GM12891 (cell line): ENCODE data around the gene TBC1D30.

ENCODE experiments used
- POLR2A ChIP-seq: IDR thresholded peaks from 2 replicates; pipeline ENCODE4 v1.6.1; 2011; ENCODE audit warnings: low read depth, low read length, control low read depth
- POLR2AphosphoS5 ChIP-seq: IDR thresholded peaks from 2 replicates; pipeline ENCODE4 v1.6.1; 2011; ENCODE audit warnings: low read depth, low read length, control low read depth
- SPI1 ChIP-seq: IDR thresholded peaks from 2 replicates; pipeline ENCODE4 v1.6.1; 2011; ENCODE audit warnings: low read depth, low read length, control low read depth
- TAF1 ChIP-seq: IDR thresholded peaks from 2 replicates; pipeline ENCODE4 v1.6.1; 2011; ENCODE audit warnings: low read depth, low read length, control low read depth

GRCh38 chr12:64889434-64890216, 65.2 kb downstream of the TBC1D30 start:
- TF ChIP-seq POLR2A, result no peak
- no peak for TF ChIP-seq POLR2AphosphoS5
- TF ChIP-seq TAF1, result no peak
- TF ChIP-seq SPI1, result no peak
